OCI-LY3 (cell line): ENCODE measurements around the gene RPRML.

Experiments used
- H2AFZ ChIP-seq: fragments of 200-600, 300-600 bp; shearing (Covaris generic); 2 replicates; pipeline ENCODE4 v1.6.0; 2014; ENCODE audit warnings: antibody characterized with exemption, low read depth, low read length
- H3K27ac ChIP-seq: fragments of 200-600, 300-600 bp; sonication (generic); 2 replicates; pipeline ENCODE4 v1.5.1; 2014; ENCODE audit warnings: mild to moderate bottlenecking, low read length, moderate library complexity, mixed read lengths
- H3K27me3 ChIP-seq: fragments of 200-600, 300-600 bp; sonication (generic); 2 replicates; pipeline ENCODE4 v1.6.1; 2014; ENCODE audit warnings: low read depth, low read length, mixed read lengths
- H3K36me3 ChIP-seq: fragments of 200-600, 300-600 bp; sonication (generic); replicated peaks from 2 replicates; pipeline ENCODE3; 2014; ENCODE audit warnings: low read depth, low read length, mixed read lengths
- H3K4me1 ChIP-seq: fragments of 300-600, 200-600 bp; sonication (generic); 2 replicates; pipeline ENCODE4 v1.6.1; 2014; ENCODE audit warnings: low read length, mixed read lengths
- H3K4me2 ChIP-seq: fragments of 200-600, 300-600 bp; sonication (generic); 2 replicates; pipeline ENCODE4 v1.6.1; 2014; ENCODE audit warnings: low read length, mixed read lengths
- H3K4me3 ChIP-seq: fragments of 300-600, 200-600 bp; sonication (generic); 2 replicates; pipeline ENCODE4 v1.5.1; 2014; ENCODE audit warnings: antibody characterized with exemption, mild to moderate bottlenecking, low read length, moderate library complexity
- H3K79me2 ChIP-seq: fragments of 300-600, 200-600 bp; shearing (Covaris generic); 2 replicates; pipeline ENCODE4 v1.6.1; 2014; ENCODE audit warnings: mild to moderate bottlenecking, low read length, mixed read lengths
- H3K9ac ChIP-seq: fragments of 300-600, 200-600 bp; shearing (Covaris generic); 2 replicates; pipeline ENCODE4 v1.6.0; 2014; ENCODE audit warnings: mild to moderate bottlenecking, low read length, moderate library complexity
- H3K9me3 ChIP-seq: fragments of 200-600, 300-600 bp; shearing (Covaris generic); 2 replicates; pipeline ENCODE4 v1.6.1; 2014; ENCODE audit warnings: low read length, mixed read lengths; ENCODE audit not compliant: insufficient read depth
- H4K20me1 ChIP-seq: fragments of 200-600, 300-600 bp; sonication (generic); 2 replicates; pipeline ENCODE4 v1.6.1; 2016; ENCODE audit warnings: low read length, mixed read lengths; ENCODE audit not compliant: insufficient read depth
- CTCF ChIP-seq: fragments of 200-600, 300-600 bp; sonication (generic); IDR thresholded peaks from 2 replicates; pipeline ENCODE4 v1.5.1; 2014; ENCODE audit warnings: antibody characterized with exemption, low read length, low read depth
- EZH2phosphoT487 ChIP-seq: fragments of 200-600 bp; shearing (Covaris generic); IDR thresholded peaks from 2 replicates; pipeline ENCODE4 v1.6.1; 2018; ENCODE audit warnings: antibody characterized with exemption, mixed run types, low read depth

RPRML gene

DNA sequence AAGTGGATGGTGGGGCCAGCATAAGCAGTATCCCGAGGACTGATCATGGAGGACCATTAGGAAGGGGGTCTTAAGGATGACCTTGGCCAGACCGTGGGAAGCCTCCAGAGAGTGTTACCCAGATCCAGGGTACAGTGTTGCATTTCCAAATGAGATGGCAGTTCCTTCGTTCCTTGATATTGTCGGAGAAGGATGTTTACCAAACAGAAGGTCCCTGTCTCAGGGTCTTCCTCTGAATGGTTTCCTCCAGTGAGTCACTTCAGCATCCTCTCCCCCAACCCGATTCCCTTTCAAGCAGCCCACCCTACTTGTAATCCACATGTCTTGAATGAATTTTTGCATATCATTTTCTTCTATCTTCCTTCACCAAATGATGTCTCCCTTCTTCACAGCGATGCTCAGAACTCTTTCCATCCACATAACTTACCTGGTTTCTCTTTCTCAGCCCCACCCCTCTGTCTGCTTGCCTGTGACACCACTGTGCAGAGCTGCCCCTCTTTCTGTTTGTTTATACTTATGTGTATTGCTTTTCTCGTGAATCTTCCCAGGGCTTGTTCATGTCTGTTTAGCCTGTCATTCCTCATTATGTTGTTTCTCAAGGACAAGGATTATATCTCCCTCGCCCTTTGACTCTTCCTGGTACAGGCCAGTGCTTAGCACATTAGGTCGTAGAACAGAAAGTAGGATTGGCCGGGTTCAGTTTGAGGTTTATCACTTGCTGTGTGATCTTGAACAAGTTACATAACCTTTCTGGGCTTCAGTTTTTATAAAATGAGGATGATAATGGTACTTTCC, 50.4 kb downstream of the RPRML start:
- Histone ChIP-seq H3K27me3 (no peaks in the 10 kb centered on the region), H2AFZ (no peak overlapping the region), H3K4me2 (no peak overlapping the region), H3K4me1 (peaks cover 10% of the 10 kb centered on the region), H3K27ac (no peak overlapping the region), H3K36me3 (peaks cover 42% of the 10 kb centered on the region), H3K9me3 (no peaks in the 10 kb centered on the region), H3K9ac (no peak overlapping the region), H3K4me3 (no peak overlapping the region), H4K20me1 (peaks cover 49% of the 10 kb centered on the region), H3K79me2 (peaks cover 58% of the 10 kb centered on the region)
- TF ChIP-seq CTCF (no peak), EZH2phosphoT487 (no peak)
